ENCODE measurements around the gene DTNB. TPM values are rescaled to one million over a fixed set of nuclear protein-coding genes. Genes with fewer than 3 reads are reported as not detected.

The DTNB gene
- total RNA-seq, 4 donors from 2014 or later: 3.9 to 8.7 (median 4.4) TPM

GRCh38 chr2:25624635-25625034 lies 48.7 kb downstream of the DTNB start:
- ATAC-seq: no peak
- H3K9me3 ChIP-seq: no peaks in the 10 kb centered on the region
- 87 to 100% methylated on average over 2 of the region's 2 CpGs for WGBS, 2 donors (ENCODE audit: low coverage in 1 of 2)

GRCh38 chr2:25623361-25623760 lies 50.0 kb downstream of the DTNB start:
- Histone ChIP-seq H3K4me3 (no peak overlapping the region), H3K36me3 (peaks cover 0 to 28% of the 10 kb centered on the region in 2 donors), H3K4me1 (peaks cover 0 to 7% (median 5%) of the 10 kb centered on the region in 3 donors), H3K27ac (no peak overlapping the region), H3K9me3 (no peaks in the 10 kb centered on the region), H3K27me3 (no peaks in the 10 kb centered on the region)
- ATAC-seq: no peak
- no peak for TF ChIP-seq CTCF (IDR thresholded peaks at IDR 0.05)
- TF ChIP-seq POLR2AphosphoS5 (IDR thresholded peaks at IDR 0.05): no peak
- no peak for TF ChIP-seq EP300 (IDR thresholded peaks at IDR 0.05)
- no peak for TF ChIP-seq POLR2A (IDR thresholded peaks at IDR 0.05)
- 91 to 93% methylated on average over 3 of the region's 3 CpGs for WGBS, 2 donors (ENCODE audit: low coverage in 1 of 2)

More at GRCh38 chr2:25624635-25625034, 48.7 kb downstream of the DTNB start:
- TF ChIP-seq EP300 (IDR thresholded peaks at IDR 0.05) (no peak), POLR2AphosphoS5 (IDR thresholded peaks at IDR 0.05) (no peak), POLR2A (IDR thresholded peaks at IDR 0.05) (no peak), CTCF (IDR thresholded peaks at IDR 0.05) (no peak)
- Histone ChIP-seq H3K36me3 (peaks cover 0 to 28% of the 10 kb centered on the region in 2 donors), H3K4me3 (no peak overlapping the region), H3K27me3 (no peaks in the 10 kb centered on the region), H3K4me1 (no peaks in the 10 kb centered on the region), H3K27ac (no peak overlapping the region)

GRCh38 chr2:25620711-25621110 lies 52.7 kb downstream of the DTNB start:
- Histone ChIP-seq H3K4me3 (no peak overlapping the region), H3K36me3 (peaks cover 0 to 11% of the 10 kb centered on the region in 2 donors), H3K27ac (no peak overlapping the region), H3K4me1 (peaks cover 0 to 8% (median 5%) of the 10 kb centered on the region in 3 donors), H3K27me3 (no peaks in the 10 kb centered on the region), H3K9me3 (no peaks in the 10 kb centered on the region)
- 69 to 87% methylated on average over 4 of the region's 4 CpGs for WGBS, 2 donors (ENCODE audit: low coverage in 1 of 2)
- no peak for TF ChIP-seq POLR2AphosphoS5 (IDR thresholded peaks at IDR 0.05)
- no peak for TF ChIP-seq EP300 (IDR thresholded peaks at IDR 0.05)
- no peak for TF ChIP-seq CTCF (IDR thresholded peaks at IDR 0.05)
- ATAC-seq: no peak

- no peak overlapping the region for H3K4me3 ChIP-seq
- no peak overlapping the region for H3K27ac ChIP-seq
- 81 to 89% methylated on average over 5 of the region's 5 CpGs for WGBS, 2 donors (ENCODE audit: low coverage in 1 of 2)
- ATAC-seq: no peak
- H3K36me3 ChIP-seq: peaks cover 0 to 9% of the 10 kb centered on the region in 2 donors
- H3K9me3 ChIP-seq: no peaks in the 10 kb centered on the region
- no peaks in the 10 kb centered on the region for H3K27me3 ChIP-seq
- TF ChIP-seq POLR2A (IDR thresholded peaks at IDR 0.05) (no peak), CTCF (IDR thresholded peaks at IDR 0.05) (no peak), POLR2AphosphoS5 (IDR thresholded peaks at IDR 0.05) (no peak), EP300 (IDR thresholded peaks at IDR 0.05) (no peak)
- H3K4me1 ChIP-seq: peaks cover 0 to 8% (median 5%) of the 10 kb centered on the region in 3 donors
Measured at GRCh38 chr2:25620077-25620476, 53.3 kb downstream of the DTNB start.

GRCh38 chr2:25619185-25619584 lies 54.2 kb downstream of the DTNB start:
- TF ChIP-seq POLR2A (IDR thresholded peaks at IDR 0.05): no peak
- TF ChIP-seq EP300 (IDR thresholded peaks at IDR 0.05): no peak
- no peak for TF ChIP-seq POLR2AphosphoS5 (IDR thresholded peaks at IDR 0.05)
- TF ChIP-seq CTCF (IDR thresholded peaks at IDR 0.05): no peak
- Histone ChIP-seq H3K27me3 (no peaks in the 10 kb centered on the region), H3K9me3 (no peaks in the 10 kb centered on the region), H3K4me3 (no peak overlapping the region), H3K4me1 (peaks cover 0 to 8% (median 5%) of the 10 kb centered on the region in 3 donors), H3K27ac (no peak overlapping the region), H3K36me3 (peaks cover 0 to 5% of the 10 kb centered on the region in 2 donors)
- ATAC-seq: no peak
- 85 to 86% methylated on average over 4 of the region's 4 CpGs for WGBS, 2 donors (ENCODE audit: low coverage in 1 of 2)

Measured in gastroesophageal sphincter (tissue), 4 donors.